Esophagus squamous epithelium (tissue), 5 donors: ENCODE measurements around the gene NKX2-3. TPM values are rescaled to one million over a fixed set of nuclear protein-coding genes. Genes with fewer than 3 reads are reported as not detected.

Experiments
- DNase-seq: peaks from one replicate; lab custom pipeline; 2025; lab: John Stamatoyannopoulos, UW
- H3K27ac ChIP-seq, 4 donors: fragments of 200-600 bp; sonication (generic); one replicate each; pipeline ENCODE4 v1.5.1; 2016 to 2019; ENCODE audit warnings: mild to moderate bottlenecking in 1 of 4
- H3K27me3 ChIP-seq, 4 donors: fragments of 200-600 bp; sonication (generic); 1 replicate in 3 of 4; 2 replicates in 1 of 4; pipeline versions ENCODE4 v1.5.1 to v1.6.0; 2017 to 2021; ENCODE audit warnings: antibody characterized with exemption in 1 of 4
- H3K36me3 ChIP-seq, 3 donors: fragments of 200-600 bp; sonication (generic); one replicate each; pipeline ENCODE4 v1.5.1; 2016 to 2019
- H3K4me1 ChIP-seq, 3 donors: fragments of 200-600 bp; sonication (generic); one replicate each; pipeline ENCODE4 v1.5.1; 2017 to 2019
- H3K4me3 ChIP-seq, 4 donors: fragments of 200-600 bp; sonication (generic); 1 replicate in 3 of 4; 2 replicates in 1 of 4; pipeline ENCODE4 v1.5.1; 2016 to 2019; ENCODE audit warnings: mild to moderate bottlenecking in 2 of 4, moderate library complexity in 1 of 4
- H3K9me3 ChIP-seq, 3 donors: fragments of 200-600 bp; sonication (generic); one replicate each; pipeline ENCODE4 v1.5.1; 2016 to 2019
- CTCF ChIP-seq, 6 experiments: fragments of 450-650 bp in 4 of 6; fragments of 200-600 bp in 2 of 6; sonication (generic) in 2 of 6; IDR thresholded peaks; one replicate each; pipeline ENCODE4 v1.5.1; 2016 to 2019; ENCODE audit warnings: antibody characterized with exemption in 6 of 6, mild to moderate bottlenecking in 4 of 6, moderate library complexity in 4 of 6
- POLR2A ChIP-seq, 4 donors: fragments of 450-650 bp; IDR thresholded peaks; one replicate each; pipeline ENCODE4 v1.6.1; 2017; ENCODE audit warnings: antibody characterized with exemption in 4 of 4, mild to moderate bottlenecking in 4 of 4, moderate library complexity in 3 of 4
- WGBS, 2 donors: methylation state at CpG; one replicate each; pipeline ENCODE4 v1.1.5; 2018; 5-methylcytosine and 5-hydroxymethylcytosine counted together
- intact Hi-C: fragments of 100-400 bp; cut with DNase I; formaldehyde crosslinking; loops from one replicate; pipeline ENCODE4 v1.15.0; 2022
- total RNA-seq, 4 donors: library from RNA; depleted of rRNA; stranded (reverse); fragments of >200 nt; gene quantifications; one replicate each; pipeline ENCODE4 v1.1.0, GENCODE V29; 2016
- donor health status: DM: yes; HTN: yes; CAD: no.

The NKX2-3 gene
- total RNA-seq, 4 donors from 2014 or later: 0.19 to 0.40 TPM; not detected in 2

- TF ChIP-seq CTCF (IDR thresholded peaks at IDR 0.05): no peak
- peak overlapping the region in 1 of 4 donors; percentile 18 for H3K4me3 ChIP-seq
- WGBS, 2 donors: 10 to 25% methylated on average over 7 to 25 of the region's 48 CpGs
- H3K4me1 ChIP-seq: peaks cover 14 to 41% (median 25%) of the 10 kb centered on the region in 3 donors
- no peak for DNase-seq
- H3K36me3 ChIP-seq: no peaks in the 10 kb centered on the region
- peaks cover 12 to 99% (median 38%) of the 10 kb centered on the region in 4 donors for H3K27me3 ChIP-seq
- intact Hi-C loops: no loop called here
- H3K9me3 ChIP-seq: no peaks in the 10 kb centered on the region
- H3K27ac ChIP-seq: no peak overlapping the region
Observed at GRCh38 chr10:99520040-99520846, 12.5 kb upstream of the NKX2-3 start.

DNA sequence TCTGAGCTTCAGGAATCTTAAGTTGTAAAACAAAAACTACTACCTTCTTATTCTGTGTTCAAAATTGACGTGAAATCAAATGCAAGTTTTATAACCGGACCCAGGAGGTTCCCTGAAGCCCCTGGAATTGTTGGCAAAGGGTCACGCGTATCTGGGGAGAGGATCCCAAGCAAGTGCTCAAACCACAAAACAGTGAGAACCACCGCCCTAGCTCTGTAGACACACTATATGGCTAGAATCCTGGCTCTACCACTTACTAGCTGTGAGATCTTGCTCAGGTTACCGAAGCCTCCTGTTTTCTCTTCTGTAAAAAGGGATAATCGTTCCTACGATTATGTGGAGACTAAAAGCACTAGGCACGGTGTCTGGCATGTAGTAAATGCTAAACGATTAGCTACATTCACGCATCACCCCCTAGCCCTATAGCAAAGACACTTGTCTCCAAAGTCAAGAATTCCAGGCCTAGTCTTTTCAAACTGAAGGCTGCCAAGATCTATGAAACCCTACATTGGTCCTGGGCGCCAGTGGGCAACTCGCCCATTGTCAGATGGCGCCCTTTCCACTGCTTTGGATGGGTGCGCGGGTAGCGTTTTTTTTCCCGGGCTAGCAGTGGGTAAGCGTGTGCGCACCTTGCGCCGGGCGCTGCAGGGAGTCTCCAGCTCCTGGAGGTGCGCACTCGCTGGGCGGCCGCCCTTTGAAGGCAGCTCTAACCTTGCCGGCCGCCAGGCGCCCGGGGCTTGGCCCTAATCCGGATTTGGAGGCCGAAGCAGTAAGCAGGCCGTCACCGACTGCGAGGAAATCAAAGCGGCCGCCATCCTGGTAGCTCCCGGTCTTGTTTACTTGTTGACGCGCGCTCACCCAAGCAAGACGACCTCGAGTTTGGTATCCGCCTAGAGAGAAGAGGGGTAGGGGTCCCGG, 11.6 kb upstream of the NKX2-3 start:
- H3K27me3 ChIP-seq: peaks cover 12 to 99% (median 38%) of the 10 kb centered on the region in 4 donors
- WGBS, 2 donors: 51 to 55% methylated on average over 12 to 32 of the region's 46 CpGs
- no peaks in the 10 kb centered on the region for H3K9me3 ChIP-seq

GRCh38 chr10:99521765-99522469, 10.8 kb upstream of the NKX2-3 start:
- no peak overlapping the region for H3K4me3 ChIP-seq

More for the DNA sequence above, 11.6 kb upstream of the NKX2-3 start:
- Histone ChIP-seq H3K4me1 (peaks cover 14 to 41% (median 25%) of the 10 kb centered on the region in 3 donors), H3K27ac (no peak overlapping the region), H3K4me3 (no peak overlapping the region), H3K36me3 (no peaks in the 10 kb centered on the region)
- intact Hi-C loops: no loop called here
- TF ChIP-seq POLR2A (IDR thresholded peaks at IDR 0.05): no peak
- TF ChIP-seq CTCF (IDR thresholded peaks at IDR 0.05): no peak
- DNase-seq: no peak

More at GRCh38 chr10:99521765-99522469, 10.8 kb upstream of the NKX2-3 start:
- no peak for DNase-seq
- peaks cover 12 to 99% (median 40%) of the 10 kb centered on the region in 4 donors for H3K27me3 ChIP-seq
- no peaks in the 10 kb centered on the region for H3K36me3 ChIP-seq
- TF ChIP-seq POLR2A (IDR thresholded peaks at IDR 0.05): no peak
- TF ChIP-seq CTCF (IDR thresholded peaks at IDR 0.05): no peak
- WGBS, 2 donors: 34 to 39% methylated on average over 18 to 38 of the region's 51 CpGs
- no peak overlapping the region for H3K27ac ChIP-seq
- intact Hi-C loops: no loop called here
- peaks cover 14 to 41% (median 25%) of the 10 kb centered on the region in 3 donors for H3K4me1 ChIP-seq
- no peaks in the 10 kb centered on the region for H3K9me3 ChIP-seq
